GM12891 (cell line): ENCODE measurements around the gene IMPACT.

Experiments used
- DNase-seq: peaks from one replicate; pipeline ENCODE4 v3.0.0; 2011; ENCODE audit warnings: low spot score; ENCODE audit not compliant: insufficient read length
- FAIRE-seq: peaks from 2 replicates; lab custom pipeline; 2011; peaks lifted over from hg19 to GRCh38; lab: Jason Lieb, UNC
- PAX5 ChIP-seq: IDR thresholded peaks from 2 replicates; pipeline ENCODE4 v1.6.1; 2011; ENCODE audit warnings: low read length, moderate library complexity, mild to moderate bottlenecking; ENCODE audit not compliant: insufficient read depth, severe bottlenecking
- POLR2A ChIP-seq: IDR thresholded peaks from 2 replicates; pipeline ENCODE4 v1.6.1; 2011; ENCODE audit warnings: low read depth, low read length, control low read depth
- POLR2AphosphoS5 ChIP-seq: IDR thresholded peaks from 2 replicates; pipeline ENCODE4 v1.6.1; 2011; ENCODE audit warnings: low read depth, low read length, control low read depth
- POU2F2 ChIP-seq: IDR thresholded peaks from 2 replicates; pipeline ENCODE4 v1.6.1; 2011; ENCODE audit warnings: low read depth, mild to moderate bottlenecking, control low read depth, low read length, moderate library complexity
- SPI1 ChIP-seq: IDR thresholded peaks from 2 replicates; pipeline ENCODE4 v1.6.1; 2011; ENCODE audit warnings: low read depth, low read length, control low read depth
- TAF1 ChIP-seq: IDR thresholded peaks from 2 replicates; pipeline ENCODE4 v1.6.1; 2011; ENCODE audit warnings: low read depth, low read length, control low read depth

The IMPACT gene

GRCh38 chr18:24397694-24398368 lies 28.6 kb upstream of the IMPACT start, which contains the start of gene OSBPL1A:
TSS of gene OSBPL1A (minus strand) at chr18:24397824. CDS start at chr18:24377533, 20,291 bp downstream.
- FAIRE-seq (no peak), DNase-seq (peak; percentile 32)
- TF ChIP-seq TAF1 (no peak), PAX5 (no peak), POLR2A (no peak), POU2F2 (no peak), POLR2AphosphoS5 (no peak), SPI1 (no peak)

GRCh38 chr18:24398540-24398939 lies 27.9 kb upstream of the IMPACT start:
- TF ChIP-seq PAX5 (no peak), POLR2A (no peak), POLR2AphosphoS5 (no peak), TAF1 (no peak), POU2F2 (no peak), SPI1 (no peak)
- DNase-seq, result no peak
- FAIRE-seq, result no peak

GRCh38 chr18:24400587-24400986 lies 25.9 kb upstream of the IMPACT start:
- no peak for DNase-seq
- no peak for FAIRE-seq
- TF ChIP-seq PAX5 (no peak), SPI1 (no peak), POLR2AphosphoS5 (no peak), TAF1 (no peak), POLR2A (no peak), POU2F2 (no peak)

GRCh38 chr18:24402209-24402785 lies 24.2 kb upstream of the IMPACT start:
- no peak for TF ChIP-seq SPI1
- TF ChIP-seq TAF1, result no peak
- no peak for TF ChIP-seq POLR2AphosphoS5
- no peak for DNase-seq
- no peak for FAIRE-seq

- no peak for TF ChIP-seq POLR2A
- TF ChIP-seq SPI1, result no peak
- TF ChIP-seq TAF1, result no peak
- no peak for TF ChIP-seq POLR2AphosphoS5
- TF ChIP-seq PAX5, result no peak
- TF ChIP-seq POU2F2, result no peak
- no peak for FAIRE-seq
- DNase-seq, result no peak
Measured at GRCh38 chr18:24403076-24403475, 23.4 kb upstream of the IMPACT start.

- FAIRE-seq, result no peak
- TF ChIP-seq TAF1, result no peak
- no peak for TF ChIP-seq POU2F2
- no peak for TF ChIP-seq POLR2AphosphoS5
- no peak for TF ChIP-seq POLR2A
- no peak for TF ChIP-seq SPI1
- TF ChIP-seq PAX5, result no peak
Measured at GRCh38 chr18:24404591-24404990, 21.9 kb upstream of the IMPACT start.

GRCh38 chr18:24408496-24408895 lies 18.0 kb upstream of the IMPACT start:
- no peak for TF ChIP-seq POLR2A
- no peak for TF ChIP-seq SPI1
- no peak for TF ChIP-seq POLR2AphosphoS5
- no peak for TF ChIP-seq POU2F2
- TF ChIP-seq TAF1, result no peak
- TF ChIP-seq PAX5, result no peak
- DNase-seq, result no peak
- no peak for FAIRE-seq

More at GRCh38 chr18:24404591-24404990, 21.9 kb upstream of the IMPACT start:
- no peak for DNase-seq

GRCh38 chr18:24413148-24413547 lies 13.3 kb upstream of the IMPACT start:
- FAIRE-seq (no peak), DNase-seq (no peak)
- TF ChIP-seq POLR2AphosphoS5, result no peak
- TF ChIP-seq PAX5, result no peak

- DNase-seq (no peak), FAIRE-seq (no peak)
- TF ChIP-seq POU2F2 (no peak), TAF1 (no peak), POLR2AphosphoS5 (no peak), PAX5 (no peak), POLR2A (no peak), SPI1 (no peak)
Measured at GRCh38 chr18:24414349-24415003, 12.0 kb upstream of the IMPACT start.
